Hematopoietic multipotent progenitor cell treated with erythropoietin and hydrocortisone succinate and interleukin-3 and kit ligand, for 4 days (in vitro differentiated cells): ENCODE results near the gene PPP1CA.

ENCODE experiments used
- DNase-seq: peaks from one replicate; pipeline ENCODE4 v3.0.0-alpha.2; 2015

Gene PPP1CA

DNA sequence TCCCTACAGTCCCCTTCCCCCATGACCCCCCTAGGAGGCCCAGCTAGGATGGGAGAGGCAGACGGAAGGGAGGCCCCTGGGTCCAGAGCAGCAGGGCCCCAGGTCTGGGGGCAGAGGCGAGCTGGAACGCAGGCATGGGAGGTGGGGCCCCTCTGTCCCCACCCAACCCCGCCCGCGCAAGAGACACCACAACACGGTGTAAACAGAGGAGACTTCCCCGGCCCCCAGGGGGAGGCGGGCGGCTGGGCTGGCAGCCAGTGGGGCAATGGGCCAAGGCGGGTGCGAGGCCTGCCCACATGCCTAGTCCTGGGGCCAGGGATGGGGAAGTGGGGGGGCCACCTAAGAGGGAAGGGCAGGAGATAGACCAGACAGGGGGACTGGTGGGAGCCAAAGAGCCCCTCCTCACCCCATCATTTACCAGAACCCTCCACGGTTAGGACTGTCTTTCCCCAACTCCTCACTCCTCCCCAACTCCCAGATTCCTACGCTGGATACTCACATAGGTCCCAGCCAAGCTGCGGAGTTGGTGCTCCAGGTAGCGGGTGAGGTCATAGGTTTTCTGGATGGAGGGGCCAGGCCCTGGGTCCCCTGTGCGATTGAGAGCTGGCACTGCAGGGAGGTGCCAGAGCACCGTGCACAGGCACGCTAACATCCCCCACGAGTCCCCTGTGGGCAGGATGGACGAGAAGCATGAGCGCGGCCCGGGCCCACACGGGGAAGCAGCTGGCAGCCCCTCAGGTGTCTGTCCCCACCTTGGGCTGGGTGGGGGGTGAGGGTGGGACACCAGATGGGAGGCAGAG lies 34.5 kb downstream of the PPP1CA start:
- peak; percentile 64 for DNase-seq

DNA sequence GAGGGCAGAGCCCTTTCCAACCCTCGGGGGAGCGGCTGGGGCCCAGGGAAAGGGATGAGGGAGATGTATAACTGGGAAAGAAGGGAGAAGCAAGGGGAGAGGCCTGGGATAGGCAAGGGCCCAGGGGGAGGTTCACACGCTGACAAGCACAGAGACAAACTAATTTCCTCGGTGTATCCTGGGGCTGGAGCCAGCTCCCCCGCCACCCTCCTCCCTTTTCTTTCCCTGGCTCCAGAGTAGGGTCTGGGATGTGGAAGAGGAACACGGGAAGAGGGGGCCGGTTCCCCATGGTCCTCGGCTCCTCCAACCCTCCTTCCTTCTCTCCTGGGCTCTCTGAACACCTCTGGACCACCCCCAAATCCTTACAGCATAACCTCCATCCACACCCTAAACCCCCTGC lies 35.1 kb downstream of the PPP1CA start:
- no peak for DNase-seq

DNA sequence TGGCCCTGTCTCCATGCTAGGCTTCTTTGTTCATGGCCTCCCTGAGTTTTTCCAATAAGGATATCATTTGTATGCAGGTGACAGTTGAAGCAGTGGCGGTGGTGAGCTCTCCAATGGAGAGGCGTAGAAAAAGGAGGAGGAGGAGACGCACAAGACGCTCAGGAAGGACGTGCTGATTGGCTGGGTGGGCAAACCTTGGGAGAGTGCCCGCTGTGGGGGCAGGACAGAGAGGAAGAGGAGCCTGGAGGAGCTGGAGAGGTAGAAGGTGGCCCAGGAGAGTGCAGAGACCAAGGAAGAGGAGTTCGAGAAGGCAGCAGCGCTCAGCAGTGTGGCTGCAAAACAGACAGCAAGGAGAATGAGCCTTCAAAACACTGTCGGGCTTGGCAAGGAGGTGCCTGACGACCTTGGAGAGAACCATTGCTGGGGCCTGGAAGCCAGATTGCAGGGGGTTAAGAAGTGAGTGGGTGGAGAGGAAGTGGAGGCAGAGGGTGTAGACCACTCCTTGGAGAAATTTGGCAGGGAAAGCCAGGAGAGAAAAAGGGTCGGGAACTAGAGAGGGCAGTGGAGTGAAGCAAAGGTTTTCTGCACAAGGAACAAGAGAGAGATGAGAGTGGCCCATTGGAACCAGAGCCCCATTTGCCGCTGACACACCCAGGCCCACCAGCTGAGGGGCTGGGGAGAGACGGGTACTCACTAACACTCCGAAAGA lies 35.8 kb downstream of the PPP1CA start:
- DNase-seq = no peak

- DNase-seq = no peak
Observed at GRCh38 chr11:67364783-67365722, 36.6 kb downstream of the PPP1CA start.

DNA sequence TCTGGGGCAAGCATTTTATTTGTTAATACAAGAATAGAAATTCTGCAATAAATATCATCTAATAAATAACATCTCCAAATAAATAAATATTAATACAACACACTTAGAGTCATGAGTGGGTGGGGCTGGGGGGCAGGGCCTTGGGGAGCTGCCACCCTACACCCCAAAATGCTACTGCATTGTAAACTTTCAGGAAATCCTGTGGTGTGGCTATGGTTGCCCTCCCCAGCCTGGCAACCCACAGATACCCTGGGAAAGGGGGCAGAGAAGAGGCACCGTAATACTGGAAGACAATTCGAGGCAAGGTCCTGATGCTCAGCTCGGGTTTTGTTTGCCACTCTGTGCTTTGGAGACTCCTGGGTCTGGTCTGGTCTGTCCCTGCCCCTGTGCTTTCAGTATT lies 37.5 kb downstream of the PPP1CA start:
- no peak for DNase-seq

GRCh38 chr11:67357831-67358670 lies 43.6 kb downstream of the PPP1CA start:
- no peak for DNase-seq

- peak; percentile 89 for DNase-seq
Observed at GRCh38 chr11:67356864-67357561, 44.6 kb downstream of the PPP1CA start.

DNA sequence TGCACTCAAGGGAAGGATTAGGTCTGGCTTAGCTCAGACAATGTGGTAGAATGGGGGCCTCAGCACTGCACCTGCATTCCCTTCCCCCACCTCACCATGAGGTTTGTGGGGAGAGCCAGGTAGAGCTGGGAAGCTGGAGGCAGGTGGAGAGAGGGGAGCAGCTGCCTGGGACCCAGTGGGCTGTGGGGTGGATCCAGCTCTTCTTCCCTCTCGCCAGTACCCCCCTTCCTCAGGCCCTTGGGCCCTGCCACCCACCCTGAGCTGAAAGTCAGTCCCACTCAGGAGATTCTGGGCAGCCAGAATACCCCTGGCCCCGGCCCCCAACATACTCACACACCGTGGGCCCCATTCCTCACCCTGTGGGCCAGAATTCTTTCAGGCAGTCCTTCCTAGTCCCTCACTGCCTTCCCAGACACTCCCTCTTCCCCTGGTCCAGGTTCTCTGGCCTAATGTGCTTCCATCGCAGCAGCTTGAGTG lies 45.2 kb downstream of the PPP1CA start:
- DNase-seq = no peak

GRCh38 chr11:67355794-67356386 lies 45.8 kb downstream of the PPP1CA start:
- DNase-seq = no peak

- DNase-seq = no peak
Observed at GRCh38 chr11:67355023-67355793, 46.5 kb downstream of the PPP1CA start.

- DNase-seq = peak; percentile 71
Observed at GRCh38 chr11:67354075-67355022, 47.3 kb downstream of the PPP1CA start.

GRCh38 chr11:67353317-67354074 lies 48.2 kb downstream of the PPP1CA start, which contains the start of gene POLD4:
Gene POLD4, minus strand, starts transcription at chr11:67353546. Its CDS starts 147 bp downstream, at chr11:67353399.
- DNase-seq = peak; percentile 98

DNA sequence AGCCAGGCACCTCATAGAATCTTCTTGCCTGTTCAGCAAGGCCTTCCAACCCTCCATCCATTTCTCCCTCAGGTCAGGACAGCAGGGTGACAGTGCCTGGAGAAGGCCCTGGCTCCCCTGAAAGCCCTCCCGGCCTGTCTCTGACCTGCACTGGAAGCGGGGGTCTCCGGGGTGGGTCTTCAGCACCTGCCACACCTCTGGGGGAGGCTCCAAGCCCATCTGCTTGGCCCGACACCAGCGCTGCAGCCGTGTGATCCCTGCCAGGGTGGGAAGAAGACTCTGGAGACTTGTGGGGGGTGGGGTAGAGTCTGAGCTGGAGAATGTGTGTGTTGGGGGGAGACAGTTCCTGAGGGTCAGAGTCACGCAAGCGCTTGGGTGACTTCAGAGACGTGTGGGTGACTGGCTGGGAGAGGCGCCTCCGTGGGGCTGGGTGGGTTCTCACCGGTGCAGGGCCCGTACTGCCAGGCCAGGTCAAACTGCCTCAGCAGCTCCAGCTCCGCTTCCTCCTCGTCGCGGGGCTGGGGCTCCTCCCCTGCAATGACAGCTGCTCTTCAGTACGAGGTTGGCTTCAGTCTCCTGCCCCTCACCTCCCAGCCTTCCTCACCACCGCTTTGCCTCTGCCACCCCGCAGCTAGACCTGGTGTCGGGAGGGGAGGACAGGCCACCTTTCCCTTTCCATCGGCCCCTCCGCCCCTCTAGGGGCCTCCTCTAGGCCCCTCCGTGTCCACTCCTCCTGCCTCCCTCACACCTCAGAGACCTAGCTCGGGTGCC lies 48.9 kb downstream of the PPP1CA start:
- peak; percentile 74 for DNase-seq

GRCh38 chr11:67351275-67352005 lies 50.2 kb downstream of the PPP1CA start:
- DNase-seq = peak; percentile 87

DNA sequence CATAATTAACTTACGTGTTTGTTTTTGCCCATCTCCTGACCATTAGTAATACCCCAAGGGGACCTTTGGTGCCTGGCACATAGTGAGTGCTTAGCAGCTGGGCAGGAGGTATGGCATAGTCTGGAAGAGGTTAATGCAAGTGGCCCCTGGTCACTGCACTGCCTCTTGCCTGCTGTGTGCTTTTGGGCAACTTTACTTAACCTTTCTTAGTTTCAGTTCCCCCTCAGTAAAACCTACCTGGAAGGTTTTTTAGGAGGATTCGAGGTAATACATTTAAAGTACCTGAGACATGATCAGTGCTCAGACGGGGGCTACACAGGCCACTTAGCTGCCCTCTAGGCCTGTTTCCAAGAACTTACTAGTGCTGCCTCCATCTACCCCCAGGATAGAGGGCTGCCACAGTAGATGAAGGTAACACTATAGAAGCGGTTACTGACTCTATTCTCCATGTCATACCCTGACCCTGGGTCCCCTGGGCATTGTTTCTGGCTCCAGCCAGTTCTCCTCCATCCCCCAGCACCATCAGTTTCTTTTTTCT lies 51.7 kb downstream of the PPP1CA start:
- DNase-seq = no peak

GRCh38 chr11:67349457-67349856 lies 52.2 kb downstream of the PPP1CA start:
- DNase-seq = no peak
